Activated CD4-positive, alpha-beta T cell treated with anti-CD3 and anti-CD28 coated beads, Interleukin-2, amount 50 U/mL, for 24 hours (primary cell): Measurements from ENCODE around the gene PMS2.
"Not testable (repeated sequence)": the region's sequence is repeated elsewhere in the genome, so short reads cannot be mapped to it uniquely, and the experiment has no call there.

Experiments used
- DNase-seq, 2 donors: peaks; one replicate each; pipeline ENCODE4 v3.0.0-alpha.2; 2020; ENCODE audit warnings: low read depth in 1 of 2, low spot score in 1 of 2

Gene PMS2

GRCh38 chr7:5924180-5924579 lies 84.7 kb downstream of the PMS2 start:
- DNase-seq = not testable (repeated sequence)
